AG04450 (cell line): ENCODE results near the gene GPS1. TPM values are rescaled to one million over a fixed set of nuclear protein-coding genes. Genes with fewer than 3 reads are reported as not detected.

ENCODE experiments used
- CTCF ChIA-PET: fragments of 300-600, 350-600 bp; formaldehyde crosslinking; extraction: SDS; loops from one replicate; lab custom pipeline; 2022; ENCODE audit warnings: antibody characterized with exemption, inconsistent platforms; lab: Charles Lee
- POLR2A ChIA-PET: fragments of 350-600 bp; formaldehyde crosslinking; extraction: SDS; loops from one replicate; lab custom pipeline; 2021; ENCODE audit warnings: antibody characterized with exemption, inconsistent platforms; lab: Yijun Ruan, JAX
- DNase-seq: peaks from one replicate; pipeline ENCODE4 v3.0.0-alpha.2; 2011; ENCODE audit warnings: low read depth, low spot score
- H3K27ac ChIP-seq: one replicate; pipeline ENCODE4 v1.5.1; 2012; ENCODE audit warnings: low read depth, low read length, control low read depth
- H3K27me3 ChIP-seq: one replicate; pipeline ENCODE4 v1.6.0; 2012; ENCODE audit warnings: low read length; ENCODE audit not compliant: control insufficient read depth, insufficient read depth
- H3K4me3 ChIP-seq: 2 replicates; pipeline ENCODE4 v1.5.1; 2011; ENCODE audit warnings: mild to moderate bottlenecking, low read depth, low read length, control low read depth
- H3K9me3 ChIP-seq: 2 replicates; pipeline ENCODE4 v1.5.1; 2012; ENCODE audit warnings: low read length; ENCODE audit not compliant: control insufficient read depth, insufficient read depth
- CTCF ChIP-seq: IDR thresholded peaks from 2 replicates; pipeline ENCODE4 v1.5.1; 2011; ENCODE audit warnings: low read depth, low read length, control low read depth, inconsistent platforms
- polyA plus RNA-seq: library from polyadenylated mRNA; depleted of rRNA; stranded (reverse); fragments of >200 nt; gene quantifications from 2 replicates; pipeline ENCODE4 v1.2.3, GENCODE V29; 2011

The GPS1 gene
- polyA plus RNA-seq, 1 experiment = 63.1 TPM

- Histone ChIP-seq H3K4me3 (no peak overlapping the region), H3K9me3 (no peaks in the 10 kb centered on the region; the same call in 1 of the 2 replicates), H3K27ac (no peak overlapping the region), H3K27me3 (no peaks in the 10 kb centered on the region)
- DNase-seq = no peak
- TF ChIP-seq CTCF = no peak
- ChIA-PET CTCF (no interaction called here), POLR2A (interaction anchor here (1.0 kb wide), 1 partner anchor 10 kb away, joined by 4 read pairs; the partner anchor contains the start of gene FASN)
Measured at GRCh38 chr17:82087961-82088837, 36.5 kb downstream of the GPS1 start.

GRCh38 chr17:82088838-82089722 lies 37.4 kb downstream of the GPS1 start:
- Histone ChIP-seq H3K9me3 (no peaks in the 10 kb centered on the region; the same call in 1 of the 2 replicates), H3K27ac (no peak overlapping the region), H3K4me3 (no peak overlapping the region), H3K27me3 (no peaks in the 10 kb centered on the region)
- TF ChIP-seq CTCF = no peak
- CTCF ChIA-PET = no interaction called here
- POLR2A ChIA-PET = interaction anchor here (1.0 kb wide), 1 partner anchor 9 kb away, joined by 4 read pairs; the partner anchor contains the start of gene FASN
- no peak for DNase-seq

- Histone ChIP-seq H3K27me3 (no peaks in the 10 kb centered on the region), H3K4me3 (no peak overlapping the region), H3K9me3 (no peaks in the 10 kb centered on the region; the same call in 1 of the 2 replicates), H3K27ac (no peak overlapping the region)
- CTCF ChIA-PET = no interaction called here
- no peak for DNase-seq
- TF ChIP-seq CTCF = no peak
- POLR2A ChIA-PET = no interaction called here
Measured at GRCh38 chr17:82089723-82090548, 38.2 kb downstream of the GPS1 start.

GRCh38 chr17:82090549-82091263 lies 39.0 kb downstream of the GPS1 start:
- Histone ChIP-seq H3K9me3 (no peaks in the 10 kb centered on the region; the same call in 1 of the 2 replicates), H3K4me3 (no peak overlapping the region), H3K27ac (no peak overlapping the region), H3K27me3 (no peaks in the 10 kb centered on the region)
- ChIA-PET CTCF (no interaction called here), POLR2A (no interaction called here)
- no peak for DNase-seq
- TF ChIP-seq CTCF = no peak
